GM12874 (cell line): ENCODE data around the gene INPP4B.

Experiments
- TF ChIP-seq, protein P1 (sequence below): IDR thresholded peaks from 2 replicates; pipeline ENCODE4 v1.5.1; 2011; ENCODE audit warnings: low read depth, mild to moderate bottlenecking, control low read depth, low read length, moderate library complexity; ENCODE audit not compliant: insufficient read depth

Gene INPP4B

DNA sequence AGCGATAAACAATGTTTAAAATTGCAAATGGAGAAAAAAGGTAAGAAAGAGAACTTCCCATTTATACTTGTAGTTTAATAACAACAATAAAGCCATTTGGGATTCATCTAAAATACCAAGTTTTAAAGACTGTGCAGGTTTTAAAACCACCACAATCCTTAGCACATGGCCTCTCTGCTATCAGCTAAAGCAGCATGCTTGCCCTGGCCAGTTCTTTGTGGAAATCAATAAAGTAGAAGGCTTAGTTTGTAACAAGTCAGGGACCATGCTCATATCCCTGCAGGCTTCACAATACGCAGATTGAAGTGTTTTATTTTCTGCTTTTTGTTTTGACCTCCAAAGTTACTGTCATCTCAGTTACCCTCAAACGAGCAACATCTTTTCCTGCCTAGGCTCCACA is 249.5 kb downstream of the INPP4B start:
- TF ChIP-seq, protein P1, sequence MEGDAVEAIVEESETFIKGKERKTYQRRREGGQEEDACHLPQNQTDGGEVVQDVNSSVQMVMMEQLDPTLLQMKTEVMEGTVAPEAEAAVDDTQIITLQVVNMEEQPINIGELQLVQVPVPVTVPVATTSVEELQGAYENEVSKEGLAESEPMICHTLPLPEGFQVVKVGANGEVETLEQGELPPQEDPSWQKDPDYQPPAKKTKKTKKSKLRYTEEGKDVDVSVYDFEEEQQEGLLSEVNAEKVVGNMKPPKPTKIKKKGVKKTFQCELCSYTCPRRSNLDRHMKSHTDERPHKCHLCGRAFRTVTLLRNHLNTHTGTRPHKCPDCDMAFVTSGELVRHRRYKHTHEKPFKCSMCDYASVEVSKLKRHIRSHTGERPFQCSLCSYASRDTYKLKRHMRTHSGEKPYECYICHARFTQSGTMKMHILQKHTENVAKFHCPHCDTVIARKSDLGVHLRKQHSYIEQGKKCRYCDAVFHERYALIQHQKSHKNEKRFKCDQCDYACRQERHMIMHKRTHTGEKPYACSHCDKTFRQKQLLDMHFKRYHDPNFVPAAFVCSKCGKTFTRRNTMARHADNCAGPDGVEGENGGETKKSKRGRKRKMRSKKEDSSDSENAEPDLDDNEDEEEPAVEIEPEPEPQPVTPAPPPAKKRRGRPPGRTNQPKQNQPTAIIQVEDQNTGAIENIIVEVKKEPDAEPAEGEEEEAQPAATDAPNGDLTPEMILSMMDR, result no peak

DNA sequence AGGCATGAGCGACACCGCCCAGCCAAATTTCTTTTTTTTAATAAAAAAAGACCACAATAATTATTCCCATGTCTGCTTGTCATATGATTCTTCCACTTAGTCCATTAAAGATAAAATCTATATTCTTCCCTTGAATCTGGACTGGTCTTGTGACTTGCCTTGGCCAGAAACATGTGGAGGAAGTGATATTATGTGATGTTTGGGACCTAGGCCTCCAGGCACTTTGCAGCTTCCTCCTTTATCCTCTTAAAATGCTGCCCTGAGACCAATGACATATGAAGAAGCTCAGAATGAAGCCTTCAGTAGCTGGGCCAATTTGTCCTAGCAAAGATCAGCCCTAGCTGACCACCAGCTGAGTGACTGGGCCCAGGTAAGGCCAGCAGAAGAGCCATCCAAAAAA is 250.0 kb downstream of the INPP4B start:
- TF ChIP-seq, protein P1, result no peak

DNA sequence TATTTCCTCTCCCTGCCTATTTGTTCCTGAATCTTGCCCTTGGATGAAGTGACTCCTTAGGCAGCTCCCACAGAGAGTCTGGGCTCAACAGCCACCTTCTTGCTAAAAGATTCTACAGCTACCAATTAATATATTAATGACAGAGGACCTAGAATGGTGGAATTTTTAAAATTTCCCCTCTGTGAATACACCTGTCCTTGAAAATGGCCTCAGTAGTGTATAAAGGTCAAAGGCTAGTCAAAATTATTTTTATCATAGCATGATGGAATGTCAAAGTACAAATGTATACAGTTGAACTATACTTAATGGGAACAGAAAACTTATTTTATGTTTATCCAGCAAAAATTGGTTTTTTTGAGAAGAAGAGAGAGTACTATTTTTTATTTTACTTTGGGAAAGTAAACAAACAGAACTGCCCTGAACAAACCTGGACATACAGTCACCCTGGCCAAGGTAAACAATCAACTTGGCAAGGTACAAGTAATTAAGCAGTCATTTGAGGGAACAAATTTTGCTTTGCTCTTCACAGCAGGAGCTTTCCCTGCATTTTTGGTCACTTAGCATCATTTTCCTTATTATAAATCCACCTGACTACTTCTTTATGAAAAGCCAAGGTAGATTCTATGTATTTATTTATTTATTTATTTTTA is 250.8 kb downstream of the INPP4B start:
- TF ChIP-seq, protein P1, result no peak

DNA sequence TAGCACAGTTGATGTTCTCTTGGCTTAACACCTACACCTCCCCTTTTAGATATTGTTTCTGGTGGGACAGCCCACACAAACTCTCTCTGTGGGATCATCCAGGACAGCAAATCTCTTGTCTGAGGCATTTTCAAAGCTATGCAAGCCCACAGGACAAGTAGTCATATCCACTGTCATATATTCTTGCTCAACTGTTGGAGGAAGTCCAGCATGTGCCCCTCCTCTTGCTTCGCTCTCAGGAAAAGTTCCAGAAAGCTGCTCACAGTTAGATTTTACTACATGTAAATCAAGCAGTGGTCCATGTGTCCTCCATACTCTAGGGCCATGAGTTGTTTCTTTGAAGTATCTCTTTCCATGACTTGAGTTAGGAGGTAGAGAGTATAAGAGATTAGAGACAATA is 260.7 kb downstream of the INPP4B start:
- TF ChIP-seq, protein P1, result no peak

DNA sequence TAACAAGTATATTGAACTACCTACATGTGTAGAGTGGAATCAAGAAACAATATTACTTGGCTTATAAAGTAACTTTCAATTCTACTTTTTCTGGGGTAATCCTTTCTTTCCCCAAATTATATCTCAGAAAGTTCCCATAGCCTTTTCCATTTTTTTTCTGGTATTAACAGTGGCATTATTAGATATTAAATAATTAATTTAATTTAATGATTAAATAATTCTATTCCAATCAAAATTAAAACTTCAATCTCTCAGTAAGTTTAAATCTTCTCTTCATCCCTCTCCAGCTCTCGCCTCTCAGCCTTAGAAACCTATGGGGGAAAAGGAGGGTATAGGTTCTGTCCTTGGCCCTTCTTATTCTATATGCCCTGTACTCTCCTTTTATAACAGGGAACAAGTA is 262.4 kb downstream of the INPP4B start:
- TF ChIP-seq, protein P1, result no peak

DNA sequence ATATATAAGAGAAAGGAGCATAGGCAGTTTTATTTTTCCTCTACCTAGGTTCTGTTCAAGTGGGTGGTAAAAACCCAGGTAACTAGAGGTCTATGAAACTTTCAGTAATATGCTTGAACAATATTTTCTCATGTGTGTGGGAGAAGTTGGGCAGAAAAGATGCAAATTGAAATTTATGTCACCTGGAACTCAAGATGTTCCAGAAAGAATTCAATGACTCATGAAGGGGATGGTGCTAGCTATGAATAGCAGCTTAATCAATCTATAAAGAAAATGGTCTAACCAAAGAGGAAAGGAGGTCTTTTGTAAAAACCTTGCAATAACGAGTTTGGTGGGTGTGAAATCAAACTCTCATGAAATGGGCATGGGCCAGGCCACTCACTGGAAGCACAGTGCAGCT is 263.8 kb downstream of the INPP4B start:
- TF ChIP-seq, protein P1, result no peak

DNA sequence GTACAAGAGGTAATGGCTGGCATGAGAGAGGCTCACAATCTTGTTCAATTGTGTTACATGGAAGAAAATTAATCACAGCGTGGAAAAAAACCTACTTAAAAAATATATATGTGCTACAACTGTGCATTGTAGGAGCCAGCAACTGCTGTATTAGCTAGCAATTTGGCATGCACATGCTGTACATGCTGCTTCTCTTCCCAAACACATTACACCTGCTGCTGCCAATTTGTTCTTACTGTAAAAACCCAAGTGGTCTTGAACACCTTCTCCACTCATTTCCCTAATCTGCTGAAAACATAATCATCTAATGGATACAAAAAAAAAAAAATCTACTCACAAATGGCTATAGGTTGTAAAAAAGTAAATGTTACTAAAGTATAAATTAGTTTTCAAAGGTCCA is 264.2 kb downstream of the INPP4B start:
- TF ChIP-seq, protein P1, result no peak

DNA sequence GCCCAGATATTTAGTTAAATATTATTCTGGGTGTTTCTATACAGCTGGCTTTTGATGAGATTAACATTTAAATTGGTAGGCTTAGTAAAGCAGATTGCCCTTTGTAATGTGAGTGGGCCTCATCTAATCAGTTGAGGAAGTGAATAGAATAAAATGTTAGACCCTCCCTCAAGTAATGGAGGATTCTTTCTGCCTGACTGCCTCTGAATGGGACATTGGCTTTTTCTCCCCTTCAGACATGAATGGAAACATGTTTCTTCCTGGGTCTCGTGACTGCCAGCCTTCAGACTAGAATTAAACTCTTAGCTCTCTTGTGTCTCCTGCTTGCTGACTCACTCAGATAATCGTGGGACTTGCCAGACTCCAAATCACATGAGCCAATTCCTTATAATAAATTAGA is 266.7 kb downstream of the INPP4B start:
- TF ChIP-seq, protein P1, result no peak
